HG03064 (cell line): Measurements from ENCODE around the gene ZCRB1.
"Not testable (repeated sequence)": the region's sequence is repeated elsewhere in the genome, so short reads cannot be mapped to it uniquely, and the experiment has no call there.

Experiments used
- ATAC-seq: cut with Tn5 transposase; IDR thresholded peaks from one replicate; pipeline ENCODE4 v1.9.1; 2021; ENCODE audit warnings: low read depth; ENCODE audit not compliant: unreplicated experiment

ZCRB1 gene

GRCh38 chr12:42330097-42330496, 4.2 kb upstream of the ZCRB1 start:
- ATAC-seq = not testable (repeated sequence)

GRCh38 chr12:42327227-42327590, 1.3 kb upstream of the ZCRB1 start:
- no peak for ATAC-seq

GRCh38 chr12:42326541-42327226, 790 bp upstream of the ZCRB1 start:
- peak; percentile 20 for ATAC-seq

- ATAC-seq = no peak
Measured at GRCh38 chr12:42325326-42325652, 605 bp downstream of the ZCRB1 start.

GRCh38 chr12:42323856-42324255, 2.0 kb downstream of the ZCRB1 start:
- no peak for ATAC-seq

- ATAC-seq = no peak
Measured at GRCh38 chr12:42322567-42322966, 3.3 kb downstream of the ZCRB1 start.

GRCh38 chr12:42320796-42321195, 5.1 kb downstream of the ZCRB1 start:
- ATAC-seq = no peak

GRCh38 chr12:42315108-42315507, 10.8 kb downstream of the ZCRB1 start:
- no peak for ATAC-seq

- no peak for ATAC-seq
Measured at GRCh38 chr12:42309996-42310395, 15.9 kb downstream of the ZCRB1 start.

- ATAC-seq = no peak
Measured at GRCh38 chr12:42308390-42308789, 17.5 kb downstream of the ZCRB1 start.

- no peak for ATAC-seq
Measured at GRCh38 chr12:42306297-42306696, 19.6 kb downstream of the ZCRB1 start.

- peak; percentile 87 for ATAC-seq
Measured at GRCh38 chr12:42299392-42300308, 26.2 kb downstream of the ZCRB1 start.

GRCh38 chr12:42298887-42299286, 27.0 kb downstream of the ZCRB1 start:
- ATAC-seq = no peak

- ATAC-seq = no peak
Measured at GRCh38 chr12:42296503-42297109, 29.3 kb downstream of the ZCRB1 start.

GRCh38 chr12:42291680-42292079, 34.2 kb downstream of the ZCRB1 start:
- ATAC-seq = no peak

- no peak for ATAC-seq
Measured at GRCh38 chr12:42288544-42288943, 37.4 kb downstream of the ZCRB1 start.

- no peak for ATAC-seq
Measured at GRCh38 chr12:42286741-42287140, 39.2 kb downstream of the ZCRB1 start.

GRCh38 chr12:42285431-42285830, 40.5 kb downstream of the ZCRB1 start:
- ATAC-seq = no peak

GRCh38 chr12:42284876-42285275, 41.0 kb downstream of the ZCRB1 start:
- ATAC-seq = no peak

GRCh38 chr12:42284157-42284556, 41.7 kb downstream of the ZCRB1 start:
- ATAC-seq = no peak

GRCh38 chr12:42283739-42284138, 42.2 kb downstream of the ZCRB1 start:
- no peak for ATAC-seq

GRCh38 chr12:42282294-42282693, 43.6 kb downstream of the ZCRB1 start:
- ATAC-seq = no peak
